Natural killer cell treated with Interleukin-12 subunit alpha and Interleukin-12 subunit beta and Interleukin-15 and Interleukin-18, amount 100 ng/mL, for 72 hours (primary cell): ENCODE data around the gene STX17. TPM values are rescaled to one million over a fixed set of nuclear protein-coding genes. Genes with fewer than 3 reads are reported as not detected.
"Not testable (repeated sequence)": the region's sequence is repeated elsewhere in the genome, so short reads cannot be mapped to it uniquely, and the experiment has no call there.

Experiments
- ATAC-seq, 2 donors: fragments of 150-1000 bp; cut with Tn5 transposase in 1 of 2; sonication (Bioruptor Pico), chemical (Tn5 transposase) in 1 of 2; 2 replicates each; pipeline ENCODE4 v1.10.0; 2021
- DNase-seq: peaks from one replicate; pipeline ENCODE4 v3.0.0; 2022; ENCODE audit warnings: low spot score
- H3K27ac Mint-ChIP-seq, 2 donors: 1 replicate in 1 of 2; 2 replicates in 1 of 2; pipeline ENCODE4 v1.8.0; 2022; ENCODE audit warnings: mixed read lengths in 2 of 2, mild to moderate bottlenecking in 1 of 2, moderate library complexity in 1 of 2
- H3K27me3 Mint-ChIP-seq, 2 donors: 1 replicate in 1 of 2; 2 replicates in 1 of 2; pipeline ENCODE4 v1.8.0; 2022; ENCODE audit warnings: mixed read lengths in 2 of 2
- H3K36me3 Mint-ChIP-seq: one replicate; pipeline ENCODE4 v1.8.0; 2022; ENCODE audit warnings: mixed read lengths
- H3K4me1 Mint-ChIP-seq, 2 donors: 1 replicate in 1 of 2; 2 replicates in 1 of 2; pipeline ENCODE4 v1.8.0; 2022; ENCODE audit warnings: low read depth in 2 of 2, mixed read lengths in 2 of 2, mild to moderate bottlenecking in 1 of 2
- H3K4me3 Mint-ChIP-seq: one replicate; pipeline ENCODE4 v1.8.0; 2022; ENCODE audit warnings: mixed read lengths
- H3K9me3 Mint-ChIP-seq: 2 replicates; pipeline ENCODE4 v1.8.0; 2022; ENCODE audit warnings: mixed read lengths
- total RNA-seq, 2 donors: library from RNA; stranded (reverse); gene quantifications; one replicate each; pipeline ENCODE4 v1.2.3, GENCODE V29; 2022

The STX17 gene
- total RNA-seq, result 10 to 100 TPM; 19.6 to 32.8 TPM

GRCh38 chr9:99906403-99907207 lies at the start of gene STX17:
Gene STX17, plus strand, starts transcription at chr9:99906654. Its CDS starts 8,586 bp downstream, at chr9:99915240.
- H3K36me3 Mint-ChIP-seq, result no peaks in the 10 kb centered on the region
- peak; percentile 93 to 95 for ATAC-seq

GRCh38 chr9:99857576-99857975 lies 48.9 kb upstream of the STX17 start:
- not testable (repeated sequence) for ATAC-seq, H3K36me3 Mint-ChIP-seq, H3K27ac Mint-ChIP-seq, H3K4me3 Mint-ChIP-seq, H3K9me3 Mint-ChIP-seq, H3K27me3 Mint-ChIP-seq, DNase-seq
- H3K4me1 Mint-ChIP-seq, result peaks cover 5 to 11% of the 10 kb centered on the region in 2 donors

More at GRCh38 chr9:99906403-99907207, at the start of gene STX17:
- peak; percentile 83 for DNase-seq
- Mint-ChIP-seq H3K27ac (peak within 1 kb of the TSS; percentile 87), H3K27me3 (peaks cover 0 to 12% of the 10 kb centered on the region in 2 donors), H3K4me3 (peak within 1 kb of the TSS; percentile 95), H3K9me3 (no peaks in the 10 kb centered on the region), H3K4me1 (peaks cover 20% of the 10 kb centered on the region in 2 donors)

GRCh38 chr9:99858087-99858486 lies 48.4 kb upstream of the STX17 start:
- DNase-seq (no peak), ATAC-seq (no peak)
- no peaks in the 10 kb centered on the region for H3K9me3 Mint-ChIP-seq
- peaks cover 3 to 9% of the 10 kb centered on the region in 2 donors for H3K4me1 Mint-ChIP-seq
- no peak overlapping the region for H3K27ac Mint-ChIP-seq
- no peak overlapping the region for H3K4me3 Mint-ChIP-seq
- H3K27me3 Mint-ChIP-seq, result no peaks in the 10 kb centered on the region
- H3K36me3 Mint-ChIP-seq, result no peaks in the 10 kb centered on the region

GRCh38 chr9:99859243-99859980 lies 47.0 kb upstream of the STX17 start:
- DNase-seq (no peak), ATAC-seq (no peak)
- H3K27me3 Mint-ChIP-seq, result no peaks in the 10 kb centered on the region
- H3K4me3 Mint-ChIP-seq, result no peak overlapping the region
- peaks cover 3 to 9% of the 10 kb centered on the region in 2 donors for H3K4me1 Mint-ChIP-seq
- no peaks in the 10 kb centered on the region for H3K36me3 Mint-ChIP-seq
- H3K27ac Mint-ChIP-seq, result no peak overlapping the region
- no peaks in the 10 kb centered on the region for H3K9me3 Mint-ChIP-seq

- no peaks in the 10 kb centered on the region for H3K36me3 Mint-ChIP-seq
- H3K27me3 Mint-ChIP-seq, result no peaks in the 10 kb centered on the region
- ATAC-seq (no peak), DNase-seq (no peak)
- H3K4me3 Mint-ChIP-seq, result no peak overlapping the region
- no peak overlapping the region for H3K27ac Mint-ChIP-seq
- peaks cover 3 to 6% of the 10 kb centered on the region in 2 donors for H3K4me1 Mint-ChIP-seq
- no peaks in the 10 kb centered on the region for H3K9me3 Mint-ChIP-seq
Measured at GRCh38 chr9:99860266-99860665, 46.2 kb upstream of the STX17 start.

GRCh38 chr9:99863955-99864354 lies 42.5 kb upstream of the STX17 start:
- Mint-ChIP-seq H3K36me3 (no peaks in the 10 kb centered on the region), H3K27me3 (no peaks in the 10 kb centered on the region), H3K4me1 (peaks cover 12 to 22% of the 10 kb centered on the region in 2 donors), H3K4me3 (no peak overlapping the region), H3K27ac (no peak overlapping the region), H3K9me3 (no peaks in the 10 kb centered on the region)
- DNase-seq, result no peak
- no peak for ATAC-seq

GRCh38 chr9:99866398-99866797 lies 40.1 kb upstream of the STX17 start:
- H3K36me3 Mint-ChIP-seq, result no peaks in the 10 kb centered on the region
- no peak overlapping the region for H3K27ac Mint-ChIP-seq
- no peaks in the 10 kb centered on the region for H3K27me3 Mint-ChIP-seq
- ATAC-seq (no peak), DNase-seq (no peak)
- no peaks in the 10 kb centered on the region for H3K9me3 Mint-ChIP-seq
- H3K4me3 Mint-ChIP-seq, result no peak overlapping the region
- peaks cover 13 to 26% of the 10 kb centered on the region in 2 donors for H3K4me1 Mint-ChIP-seq

GRCh38 chr9:99867536-99867935 lies 38.9 kb upstream of the STX17 start:
- peaks cover 13 to 26% of the 10 kb centered on the region in 2 donors for H3K4me1 Mint-ChIP-seq
- H3K27me3 Mint-ChIP-seq, result no peaks in the 10 kb centered on the region
- peak overlapping the region; percentile 33 for H3K4me3 Mint-ChIP-seq
- no peaks in the 10 kb centered on the region for H3K36me3 Mint-ChIP-seq
- peak in 1 of 2 donors; percentile 76 for ATAC-seq
- DNase-seq, result no peak
- H3K9me3 Mint-ChIP-seq, result no peaks in the 10 kb centered on the region
- peak overlapping the region in 1 of 2 donors; percentile 22 for H3K27ac Mint-ChIP-seq

- DNase-seq (no peak), ATAC-seq (peak in 1 of 2 donors; percentile 84)
- peak overlapping the region; percentile 33 for H3K4me3 Mint-ChIP-seq
- H3K36me3 Mint-ChIP-seq, result no peaks in the 10 kb centered on the region
- H3K27ac Mint-ChIP-seq, result peak overlapping the region in 1 of 2 donors; percentile 22
- peaks cover 13 to 26% of the 10 kb centered on the region in 2 donors for H3K4me1 Mint-ChIP-seq
- H3K27me3 Mint-ChIP-seq, result no peaks in the 10 kb centered on the region
- no peaks in the 10 kb centered on the region for H3K9me3 Mint-ChIP-seq
Measured at GRCh38 chr9:99867968-99868367, 38.5 kb upstream of the STX17 start.

GRCh38 chr9:99868845-99869244 lies 37.6 kb upstream of the STX17 start:
- Mint-ChIP-seq H3K4me3 (peak overlapping the region; percentile 33), H3K9me3 (no peaks in the 10 kb centered on the region), H3K27me3 (peaks cover 0 to 1% of the 10 kb centered on the region in 2 donors), H3K27ac (peak overlapping the region in 1 of 2 donors; percentile 21), H3K4me1 (peaks cover 13 to 26% of the 10 kb centered on the region in 2 donors), H3K36me3 (no peaks in the 10 kb centered on the region)
- ATAC-seq (peak; percentile 53 to 71), DNase-seq (no peak)

GRCh38 chr9:99870126-99870525 lies 36.3 kb upstream of the STX17 start:
- peaks cover 13 to 26% of the 10 kb centered on the region in 2 donors for H3K4me1 Mint-ChIP-seq
- H3K36me3 Mint-ChIP-seq, result no peaks in the 10 kb centered on the region
- H3K27ac Mint-ChIP-seq, result no peak overlapping the region
- no peak for ATAC-seq
- no peaks in the 10 kb centered on the region for H3K9me3 Mint-ChIP-seq
- no peak for DNase-seq
- peaks cover 2 to 6% of the 10 kb centered on the region in 2 donors for H3K27me3 Mint-ChIP-seq
- no peak overlapping the region for H3K4me3 Mint-ChIP-seq

GRCh38 chr9:99873531-99873930 lies 32.9 kb upstream of the STX17 start:
- no peak overlapping the region for H3K4me3 Mint-ChIP-seq
- peaks cover 12 to 15% of the 10 kb centered on the region in 2 donors for H3K27me3 Mint-ChIP-seq
- peaks cover 5 to 8% of the 10 kb centered on the region in 2 donors for H3K4me1 Mint-ChIP-seq
- H3K36me3 Mint-ChIP-seq, result no peaks in the 10 kb centered on the region
- no peaks in the 10 kb centered on the region for H3K9me3 Mint-ChIP-seq
- H3K27ac Mint-ChIP-seq, result no peak overlapping the region
- DNase-seq (no peak), ATAC-seq (no peak)

GRCh38 chr9:99873943-99874584 lies 32.4 kb upstream of the STX17 start:
- H3K9me3 Mint-ChIP-seq, result no peaks in the 10 kb centered on the region
- no peak for ATAC-seq
- no peaks in the 10 kb centered on the region for H3K36me3 Mint-ChIP-seq
- H3K4me1 Mint-ChIP-seq, result peaks cover under 1 to 3% of the 10 kb centered on the region in 2 donors
- DNase-seq, result no peak
- H3K4me3 Mint-ChIP-seq, result no peak overlapping the region
- H3K27ac Mint-ChIP-seq, result no peak overlapping the region
- peaks cover 12 to 15% of the 10 kb centered on the region in 2 donors for H3K27me3 Mint-ChIP-seq
